Stomach (tissue), 4 donors: ENCODE data around the gene TAS1R1.

ENCODE experiments used
- EP300 ChIP-seq: sonication (generic); formaldehyde crosslinking; IDR thresholded peaks from one replicate; pipeline ENCODE4 v1.6.1; 2017; ENCODE audit warnings: antibody characterized with exemption
- POLR2AphosphoS5 ChIP-seq, 3 donors: sonication (generic); formaldehyde crosslinking; IDR thresholded peaks; one replicate each; pipeline ENCODE4 v1.6.1; 2016; ENCODE audit warnings: antibody characterized with exemption in 3 of 3
- TF ChIP-seq, protein P1 (sequence below), 7 experiments: fragments of 450-650 bp in 4 of 7; fragments of 200-600 bp in 3 of 7; sonication (generic) in 3 of 7; IDR thresholded peaks; one replicate each; pipeline ENCODE4 v1.5.1; 2016 to 2019; ENCODE audit warnings: antibody characterized with exemption in 7 of 7, control low read depth in 2 of 7, mild to moderate bottlenecking in 1 of 7

DNA sequence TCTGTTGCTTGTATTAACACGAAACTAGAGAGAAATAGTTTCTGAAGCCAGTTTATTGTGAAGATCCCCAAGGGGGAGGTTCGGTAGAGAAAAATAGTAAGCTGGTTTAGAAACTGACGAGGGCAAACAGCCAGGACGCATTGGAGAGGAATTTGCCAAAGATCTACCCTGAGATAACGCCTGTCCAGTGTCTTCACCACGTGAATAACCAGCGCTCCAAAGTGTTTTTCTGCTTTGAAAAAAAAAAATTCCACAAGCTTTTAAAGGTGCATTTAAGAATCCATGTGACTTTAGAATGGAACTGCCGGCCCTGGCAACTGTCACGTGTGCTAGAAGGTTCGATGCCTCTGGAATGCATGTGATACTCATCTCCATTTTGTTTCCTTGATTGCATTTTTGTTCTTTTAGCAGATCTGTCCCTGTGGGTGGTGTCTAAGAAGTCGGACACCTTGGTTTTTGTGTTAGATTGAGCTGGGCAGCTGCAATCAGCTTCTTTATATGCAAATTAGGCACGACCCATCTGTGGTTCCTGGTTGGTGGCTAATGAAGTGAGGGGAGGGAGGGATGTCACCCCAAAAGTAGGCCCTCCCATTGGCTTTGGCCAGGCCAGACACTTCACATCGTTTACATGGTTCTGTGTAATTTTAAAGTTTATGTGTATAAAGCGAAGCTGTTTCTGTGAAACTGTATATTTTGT lies 68.3 kb downstream of the TAS1R1 start:
- TF ChIP-seq POLR2AphosphoS5 (IDR thresholded peaks at IDR 0.05) (no peak), EP300 (no peak)
- TF ChIP-seq, protein P1, sequence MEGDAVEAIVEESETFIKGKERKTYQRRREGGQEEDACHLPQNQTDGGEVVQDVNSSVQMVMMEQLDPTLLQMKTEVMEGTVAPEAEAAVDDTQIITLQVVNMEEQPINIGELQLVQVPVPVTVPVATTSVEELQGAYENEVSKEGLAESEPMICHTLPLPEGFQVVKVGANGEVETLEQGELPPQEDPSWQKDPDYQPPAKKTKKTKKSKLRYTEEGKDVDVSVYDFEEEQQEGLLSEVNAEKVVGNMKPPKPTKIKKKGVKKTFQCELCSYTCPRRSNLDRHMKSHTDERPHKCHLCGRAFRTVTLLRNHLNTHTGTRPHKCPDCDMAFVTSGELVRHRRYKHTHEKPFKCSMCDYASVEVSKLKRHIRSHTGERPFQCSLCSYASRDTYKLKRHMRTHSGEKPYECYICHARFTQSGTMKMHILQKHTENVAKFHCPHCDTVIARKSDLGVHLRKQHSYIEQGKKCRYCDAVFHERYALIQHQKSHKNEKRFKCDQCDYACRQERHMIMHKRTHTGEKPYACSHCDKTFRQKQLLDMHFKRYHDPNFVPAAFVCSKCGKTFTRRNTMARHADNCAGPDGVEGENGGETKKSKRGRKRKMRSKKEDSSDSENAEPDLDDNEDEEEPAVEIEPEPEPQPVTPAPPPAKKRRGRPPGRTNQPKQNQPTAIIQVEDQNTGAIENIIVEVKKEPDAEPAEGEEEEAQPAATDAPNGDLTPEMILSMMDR (IDR thresholded peaks at IDR 0.05): no peak
